Measurements from ENCODE around the gene JAML. TPM values are rescaled to one million over a fixed set of nuclear protein-coding genes. Genes with fewer than 3 reads are reported as not detected.
A peak's percentile ranks its signal among the peaks of the same experiment; 100 is the strongest.

Gene JAML
- total RNA-seq, 1 donor from 2014 or later: 20.8 TPM

- ATAC-seq (no peak), DNase-seq (ENCODE audit: low spot score) (no peak)
- intact Hi-C loops (cut with DNase I): no loop called here
Measured at GRCh38 chr11:118219732-118220131, 5.1 kb downstream of the JAML start.

- ATAC-seq (no peak), DNase-seq (ENCODE audit: low spot score) (no peak)
- intact Hi-C loops (cut with DNase I): no loop called here
Measured at GRCh38 chr11:118219244-118219643, 5.6 kb downstream of the JAML start.

GRCh38 chr11:118217575-118217974 is 7.2 kb downstream of the JAML start:
- intact Hi-C loops (cut with DNase I): no loop called here
- DNase-seq (ENCODE audit: low spot score) (no peak), ATAC-seq (no peak)

- ATAC-seq: no peak
- no peak for DNase-seq (ENCODE audit: low spot score)
- intact Hi-C loops (cut with DNase I): no loop called here
Measured at GRCh38 chr11:118216621-118217481, 8.0 kb downstream of the JAML start.

- DNase-seq (ENCODE audit: low spot score) (no peak), ATAC-seq (no peak)
- intact Hi-C loops (cut with DNase I): no loop called here
Measured at GRCh38 chr11:118215765-118216164, 9.0 kb downstream of the JAML start.

GRCh38 chr11:118215262-118215661 is 9.5 kb downstream of the JAML start:
- intact Hi-C loops (cut with DNase I): no loop called here

GRCh38 chr11:118214210-118214914 is 10.4 kb downstream of the JAML start:
- DNase-seq (ENCODE audit: low spot score) (no peak), ATAC-seq (peak; percentile 49)
- intact Hi-C loops (cut with DNase I): no loop called here

More at GRCh38 chr11:118215262-118215661, 9.5 kb downstream of the JAML start:
- no peak for ATAC-seq
- DNase-seq (ENCODE audit: low spot score): no peak

- DNase-seq (ENCODE audit: low spot score): no peak
- intact Hi-C loops (cut with DNase I): no loop called here
- no peak for ATAC-seq
Measured at GRCh38 chr11:118213781-118214180, 11.0 kb downstream of the JAML start.

- intact Hi-C loops (cut with DNase I): no loop called here
- DNase-seq (ENCODE audit: low spot score): no peak
- ATAC-seq: no peak
Measured at GRCh38 chr11:118213201-118213600, 11.6 kb downstream of the JAML start.

- intact Hi-C loops (cut with DNase I): no loop called here
- ATAC-seq: no peak
- no peak for DNase-seq (ENCODE audit: low spot score)
Measured at GRCh38 chr11:118212781-118213191, 12.0 kb downstream of the JAML start.

GRCh38 chr11:118212131-118212725 is 12.6 kb downstream of the JAML start:
- ATAC-seq (no peak), DNase-seq (ENCODE audit: low spot score) (no peak)
- intact Hi-C loops (cut with DNase I): no loop called here

GRCh38 chr11:118211006-118211405 is 13.8 kb downstream of the JAML start:
- intact Hi-C loops (cut with DNase I): no loop called here
- ATAC-seq (no peak), DNase-seq (ENCODE audit: low spot score) (no peak)

GRCh38 chr11:118210323-118210722 is 14.5 kb downstream of the JAML start:
- intact Hi-C loops (cut with DNase I): no loop called here
- ATAC-seq: no peak

GRCh38 chr11:118209033-118209432 is 15.8 kb downstream of the JAML start:
- DNase-seq (ENCODE audit: low spot score): no peak
- no peak for ATAC-seq
- intact Hi-C loops (cut with DNase I): loop anchor here (10.0 kb wide), 1 partner anchor 76 kb away; no protein-coding TSS in a partner anchor

More at GRCh38 chr11:118210323-118210722, 14.5 kb downstream of the JAML start:
- DNase-seq (ENCODE audit: low spot score): no peak

GRCh38 chr11:118207079-118207478 is 17.7 kb downstream of the JAML start:
- ATAC-seq (no peak), DNase-seq (ENCODE audit: low spot score) (no peak)
- intact Hi-C loops (cut with DNase I): loop anchor here (10.0 kb wide), 1 partner anchor 78 kb away; no protein-coding TSS in a partner anchor

- intact Hi-C loops (cut with DNase I): loop anchor here (10.0 kb wide), 1 partner anchor 78 kb away; no protein-coding TSS in a partner anchor
- no peak for DNase-seq (ENCODE audit: low spot score)
- peak; percentile 66 for ATAC-seq
Measured at GRCh38 chr11:118206391-118207031, 18.3 kb downstream of the JAML start.

- intact Hi-C loops (cut with DNase I): loop anchor here (10.0 kb wide), 1 partner anchor 79 kb away; no protein-coding TSS in a partner anchor
- ATAC-seq: no peak
- DNase-seq (ENCODE audit: low spot score): no peak
Measured at GRCh38 chr11:118205606-118206378, 19.0 kb downstream of the JAML start.
